Esophagus squamous epithelium (tissue), 4 donors: ENCODE results near the gene GTPBP1.

Experiments used
- POLR2A ChIP-seq, 4 donors: fragments of 450-650 bp; IDR thresholded peaks; one replicate each; pipeline ENCODE4 v1.6.1; 2017; ENCODE audit warnings: antibody characterized with exemption in 4 of 4, mild to moderate bottlenecking in 4 of 4, moderate library complexity in 3 of 4
- TF ChIP-seq, protein P1 (sequence below), 6 experiments: fragments of 450-650 bp in 4 of 6; fragments of 200-600 bp in 2 of 6; sonication (generic) in 2 of 6; IDR thresholded peaks; one replicate each; pipeline ENCODE4 v1.5.1; 2016 to 2019; ENCODE audit warnings: antibody characterized with exemption in 6 of 6, mild to moderate bottlenecking in 4 of 6, moderate library complexity in 4 of 6

GRCh38 chr22:38675833-38676232 is 29.9 kb upstream of the GTPBP1 start:
- TF ChIP-seq, protein P1, sequence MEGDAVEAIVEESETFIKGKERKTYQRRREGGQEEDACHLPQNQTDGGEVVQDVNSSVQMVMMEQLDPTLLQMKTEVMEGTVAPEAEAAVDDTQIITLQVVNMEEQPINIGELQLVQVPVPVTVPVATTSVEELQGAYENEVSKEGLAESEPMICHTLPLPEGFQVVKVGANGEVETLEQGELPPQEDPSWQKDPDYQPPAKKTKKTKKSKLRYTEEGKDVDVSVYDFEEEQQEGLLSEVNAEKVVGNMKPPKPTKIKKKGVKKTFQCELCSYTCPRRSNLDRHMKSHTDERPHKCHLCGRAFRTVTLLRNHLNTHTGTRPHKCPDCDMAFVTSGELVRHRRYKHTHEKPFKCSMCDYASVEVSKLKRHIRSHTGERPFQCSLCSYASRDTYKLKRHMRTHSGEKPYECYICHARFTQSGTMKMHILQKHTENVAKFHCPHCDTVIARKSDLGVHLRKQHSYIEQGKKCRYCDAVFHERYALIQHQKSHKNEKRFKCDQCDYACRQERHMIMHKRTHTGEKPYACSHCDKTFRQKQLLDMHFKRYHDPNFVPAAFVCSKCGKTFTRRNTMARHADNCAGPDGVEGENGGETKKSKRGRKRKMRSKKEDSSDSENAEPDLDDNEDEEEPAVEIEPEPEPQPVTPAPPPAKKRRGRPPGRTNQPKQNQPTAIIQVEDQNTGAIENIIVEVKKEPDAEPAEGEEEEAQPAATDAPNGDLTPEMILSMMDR (IDR thresholded peaks at IDR 0.05), result no peak
- TF ChIP-seq POLR2A (IDR thresholded peaks at IDR 0.05), result no peak
